Caco-2 (cell line): Measurements from ENCODE around the gene CALD1. TPM values are rescaled to one million over a fixed set of nuclear protein-coding genes. Genes with fewer than 3 reads are reported as not detected.
A peak's percentile ranks its signal among the peaks of the same experiment; 100 is the strongest.

Experiments
- BruUV-seq: library from RNA; stranded (reverse); fragments of 400-500 nt; replicated peaks from 2 replicates; lab custom pipeline; 2021; lab: Mats Ljungman, UMichigan
- CTCF ChIA-PET: fragments of 300-600 bp; sonication (Branson Sonifier 250); formaldehyde crosslinking; loops from one replicate; lab custom pipeline; 2022; ENCODE audit warnings: antibody characterized with exemption; lab: Charles Lee
- POLR2A ChIA-PET: fragments of 300-600 bp; sonication (Branson Sonifier 250); formaldehyde crosslinking; loops from one replicate; lab custom pipeline; 2022; ENCODE audit warnings: antibody characterized with exemption; lab: Charles Lee
- DNase-seq, 2 experiments: peaks; one replicate each; pipeline versions ENCODE4 v3.0.0 to v3.0.0-alpha.2; 2020 to 2022
- H3K27me3 ChIP-seq: replicated peaks from 2 replicates; pipeline ENCODE4 v1.6.0; 2011; ENCODE audit warnings: low read length; ENCODE audit not compliant: control insufficient read depth, insufficient read depth
- H3K36me3 ChIP-seq: 2 replicates; pipeline ENCODE4 v1.5.1; 2011; ENCODE audit warnings: low read length; ENCODE audit not compliant: control insufficient read depth, insufficient read depth
- H3K4me1 ChIP-seq: fragments of 250-450 bp; sonication (Bioruptor Pico); 2 replicates; pipeline ENCODE4 v1.5.1; 2020; ENCODE audit warnings: mild to moderate bottlenecking
- H3K4me3 ChIP-seq: 2 replicates; pipeline ENCODE4 v1.5.1; 2011; ENCODE audit warnings: low read depth, mild to moderate bottlenecking, control low read depth, low read length
- H3K9me3 ChIP-seq: fragments of 250-450 bp; sonication (Bioruptor Pico); 2 replicates; pipeline ENCODE4 v1.5.1; 2020; ENCODE audit warnings: mild to moderate bottlenecking, moderate library complexity
- H3K27ac Mint-ChIP-seq: one replicate; pipeline ENCODE4 v1.8.0; 2022; ENCODE audit warnings: mixed read lengths; ENCODE audit not compliant: unreplicated experiment
- H3K27me3 Mint-ChIP-seq: one replicate; pipeline ENCODE4 v1.8.0; 2022; ENCODE audit warnings: mixed read lengths; ENCODE audit not compliant: insufficient read depth, unreplicated experiment
- H3K36me3 Mint-ChIP-seq: one replicate; pipeline ENCODE4 v1.8.0; 2022; ENCODE audit warnings: mild to moderate bottlenecking, mixed read lengths; ENCODE audit not compliant: insufficient read depth, unreplicated experiment
- H3K4me1 Mint-ChIP-seq: one replicate; pipeline ENCODE4 v1.8.0; 2022; ENCODE audit warnings: low read depth, mixed read lengths; ENCODE audit not compliant: unreplicated experiment
- H3K4me3 Mint-ChIP-seq: one replicate; pipeline ENCODE4 v1.8.0; 2022; ENCODE audit warnings: mild to moderate bottlenecking, moderate library complexity, mixed read lengths; ENCODE audit not compliant: unreplicated experiment
- H3K9me3 Mint-ChIP-seq: one replicate; pipeline ENCODE4 v1.8.0; 2022; ENCODE audit warnings: mixed read lengths; ENCODE audit not compliant: unreplicated experiment
- intact Hi-C: fragments of 100-400 bp; cut with micrococcal nuclease; formaldehyde crosslinking; loops from one replicate; pipeline ENCODE4 v1.10.0; 2022; ENCODE audit not compliant: unreplicated experiment
- total RNA-seq: library from RNA; stranded (reverse); gene quantifications from 2 replicates; pipeline ENCODE4 v1.2.3, GENCODE V29; 2022
- TF ChIP-seq, protein P1 (sequence below), 2 experiments: fragments of 200-600 bp in 1 of 2; IDR thresholded peaks; 1 replicate in 1 of 2; 2 replicates in 1 of 2; pipeline versions ENCODE4 v1.5.1 to v1.8.0; 2011 to 2022; ENCODE audit warnings: antibody characterized with exemption in 1 of 2, control low read depth in 1 of 2, inconsistent platforms in 1 of 2, low read depth in 1 of 2, low read length in 1 of 2, mild to moderate bottlenecking in 1 of 2, moderate library complexity in 1 of 2; ENCODE audit not compliant: insufficient read depth in 1 of 2, severe bottlenecking in 1 of 2, unreplicated experiment in 1 of 2

CALD1 gene
- total RNA-seq, 1 experiment from 2014 or later = 155 TPM

- peak overlapping the region; percentile 67 for H3K27ac Mint-ChIP-seq
- intact Hi-C loops = loop anchor here (2.0 kb wide), 1 partner anchor 53 kb away; no protein-coding TSS in a partner anchor
These were observed 108.1 kb downstream of the CALD1 start for GRCh38 chr7:134887523-134887922.

DNA sequence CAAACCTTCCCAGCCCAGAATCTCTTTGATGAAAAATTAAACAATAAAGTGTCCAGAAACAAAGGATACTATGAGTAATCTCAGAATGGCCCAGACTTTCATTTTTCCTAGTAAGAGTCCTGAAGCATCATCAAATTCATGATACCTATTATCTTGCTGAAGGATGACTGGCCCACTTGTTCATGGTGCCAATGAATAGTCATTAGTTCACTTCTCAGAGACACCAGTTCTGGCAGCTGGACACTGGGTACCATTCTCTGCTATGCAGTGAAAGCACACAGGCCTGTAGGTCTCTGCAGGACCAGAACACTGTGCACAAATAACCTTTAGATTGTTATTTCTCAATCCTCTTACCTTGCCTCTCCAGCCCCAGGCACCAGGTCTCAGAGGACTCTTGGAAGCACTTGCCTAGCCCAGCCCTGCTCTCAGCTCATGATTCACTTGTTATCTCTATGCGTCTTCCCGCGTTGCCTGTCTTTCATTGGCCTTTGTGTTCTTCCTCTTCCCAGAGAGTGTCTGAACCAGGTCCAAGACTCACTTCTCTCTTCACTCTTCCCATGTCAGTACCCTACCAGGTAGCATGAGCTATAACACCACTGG is 108.8 kb downstream of the CALD1 start:
- Histone ChIP-seq H3K4me1 (peaks cover 69% of the 10 kb centered on the region), H3K4me3 (no peak overlapping the region), H3K36me3 (no peaks in the 10 kb centered on the region), H3K27me3 (no peaks in the 10 kb centered on the region), H3K9me3 (no peaks in the 10 kb centered on the region)
- Mint-ChIP-seq H3K27ac (peak overlapping the region; percentile 67), H3K4me3 (no peak overlapping the region), H3K4me1 (peaks cover 41% of the 10 kb centered on the region), H3K27me3 (no peaks in the 10 kb centered on the region), H3K9me3 (no peaks in the 10 kb centered on the region), H3K36me3 (peaks cover 25% of the 10 kb centered on the region)
- BruUV-seq = no TSS peak
- ChIA-PET CTCF (no interaction called here), POLR2A (no interaction called here)
- TF ChIP-seq, protein P1, sequence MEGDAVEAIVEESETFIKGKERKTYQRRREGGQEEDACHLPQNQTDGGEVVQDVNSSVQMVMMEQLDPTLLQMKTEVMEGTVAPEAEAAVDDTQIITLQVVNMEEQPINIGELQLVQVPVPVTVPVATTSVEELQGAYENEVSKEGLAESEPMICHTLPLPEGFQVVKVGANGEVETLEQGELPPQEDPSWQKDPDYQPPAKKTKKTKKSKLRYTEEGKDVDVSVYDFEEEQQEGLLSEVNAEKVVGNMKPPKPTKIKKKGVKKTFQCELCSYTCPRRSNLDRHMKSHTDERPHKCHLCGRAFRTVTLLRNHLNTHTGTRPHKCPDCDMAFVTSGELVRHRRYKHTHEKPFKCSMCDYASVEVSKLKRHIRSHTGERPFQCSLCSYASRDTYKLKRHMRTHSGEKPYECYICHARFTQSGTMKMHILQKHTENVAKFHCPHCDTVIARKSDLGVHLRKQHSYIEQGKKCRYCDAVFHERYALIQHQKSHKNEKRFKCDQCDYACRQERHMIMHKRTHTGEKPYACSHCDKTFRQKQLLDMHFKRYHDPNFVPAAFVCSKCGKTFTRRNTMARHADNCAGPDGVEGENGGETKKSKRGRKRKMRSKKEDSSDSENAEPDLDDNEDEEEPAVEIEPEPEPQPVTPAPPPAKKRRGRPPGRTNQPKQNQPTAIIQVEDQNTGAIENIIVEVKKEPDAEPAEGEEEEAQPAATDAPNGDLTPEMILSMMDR (IDR thresholded peaks at IDR 0.05; ENCODE audit: insufficient read depth in 1 of 2, low read depth in 1 of 2, low read length in 1 of 2, severe bottlenecking in 1 of 2, unreplicated experiment in 1 of 2) = no peak
- intact Hi-C loops = no loop called here
- no peak for DNase-seq

More at GRCh38 chr7:134887523-134887922, 108.1 kb downstream of the CALD1 start:
- Histone ChIP-seq H3K4me3 (no peak overlapping the region), H3K9me3 (no peaks in the 10 kb centered on the region), H3K36me3 (no peaks in the 10 kb centered on the region), H3K27me3 (no peaks in the 10 kb centered on the region), H3K4me1 (peaks cover 69% of the 10 kb centered on the region)
- H3K4me3 Mint-ChIP-seq = no peak overlapping the region
- no peak for DNase-seq
- ChIA-PET POLR2A (no interaction called here), CTCF (no interaction called here)
- peaks cover 19% of the 10 kb centered on the region for H3K36me3 Mint-ChIP-seq
- H3K9me3 Mint-ChIP-seq = peaks cover 6% of the 10 kb centered on the region
- no TSS peak for BruUV-seq
- H3K4me1 Mint-ChIP-seq = peaks cover 40% of the 10 kb centered on the region
- TF ChIP-seq, protein P1 (IDR thresholded peaks at IDR 0.05; ENCODE audit: insufficient read depth in 1 of 2, low read depth in 1 of 2, low read length in 1 of 2, severe bottlenecking in 1 of 2, unreplicated experiment in 1 of 2) = no peak
- no peaks in the 10 kb centered on the region for H3K27me3 Mint-ChIP-seq

DNA sequence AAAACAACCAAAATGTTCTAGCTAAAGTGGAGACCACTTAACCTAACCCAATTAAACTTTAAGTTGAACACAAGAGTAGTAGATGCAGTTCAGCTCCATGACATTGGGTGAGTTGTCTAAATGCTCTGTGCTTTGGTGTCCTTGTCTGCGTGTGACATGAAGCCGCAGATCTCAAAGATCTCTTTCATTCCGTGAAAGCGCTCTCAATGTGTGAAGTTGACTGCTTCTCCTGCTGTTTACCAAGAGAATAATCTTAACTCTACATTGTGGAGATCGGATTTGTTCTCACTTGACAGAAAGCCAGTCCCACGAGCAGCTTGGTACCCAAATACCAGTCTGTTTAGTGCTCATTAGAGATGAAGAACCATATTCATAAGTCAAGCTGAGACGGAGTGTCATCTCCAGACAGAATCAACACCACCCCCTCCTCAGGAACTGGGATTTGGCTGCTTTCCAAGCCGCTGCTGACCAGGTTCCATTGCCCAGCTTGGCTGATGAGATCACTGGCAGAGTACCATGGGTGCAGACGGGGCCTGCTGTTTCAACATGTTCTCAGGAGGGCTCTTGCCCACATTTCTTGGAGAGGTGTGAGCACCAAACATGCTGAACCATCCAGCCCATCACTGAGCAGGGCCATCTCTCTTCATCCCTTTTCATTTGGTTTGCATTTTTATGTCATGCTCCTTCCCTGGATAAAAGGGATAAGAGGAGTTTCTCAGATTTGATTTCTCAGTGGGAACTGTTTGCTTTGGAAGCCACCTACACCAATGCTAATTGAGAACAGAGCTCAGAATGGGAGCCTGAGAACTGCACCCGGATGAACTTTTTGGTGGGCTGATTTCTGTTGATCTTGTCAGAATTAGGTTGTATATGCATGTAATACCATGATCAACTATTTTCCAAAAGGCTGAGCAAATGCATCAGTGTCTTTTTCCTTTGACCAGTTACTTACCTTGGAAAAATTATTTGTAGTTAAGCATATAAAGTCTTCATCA is 111.1 kb downstream of the CALD1 start:
- no peak overlapping the region; the same call in 1 of the 2 replicates for H3K4me3 ChIP-seq
- no TSS peak for BruUV-seq
- ChIA-PET CTCF (interaction anchor here (1.3 kb wide), 1 partner anchor 12 kb away, joined by 4 read pairs; no protein-coding TSS in a partner anchor), POLR2A (no interaction called here)
- peak overlapping the region; percentile 71 for H3K4me3 Mint-ChIP-seq
- H3K27ac Mint-ChIP-seq = peak overlapping the region; percentile 46
- peaks cover 52% of the 10 kb centered on the region for H3K4me1 Mint-ChIP-seq
- no peak for DNase-seq
- peaks cover 2% of the 10 kb centered on the region for H3K9me3 Mint-ChIP-seq
- peaks cover 62% of the 10 kb centered on the region for H3K4me1 ChIP-seq
- no peaks in the 10 kb centered on the region for H3K27me3 Mint-ChIP-seq
- peaks cover 41% of the 10 kb centered on the region for H3K36me3 Mint-ChIP-seq
- H3K27me3 ChIP-seq = no peaks in the 10 kb centered on the region
- H3K9me3 ChIP-seq = peaks cover 5% of the 10 kb centered on the region; the same call in 1 of the 2 replicates
- intact Hi-C loops = loop anchor here (1.0 to 5.0 kb wide), 4 partner anchors 11 to 198 kb away; partner anchors contain the start of gene CALD1
- H3K36me3 ChIP-seq = peaks cover 1% of the 10 kb centered on the region; the same call in 1 of the 2 replicates
- TF ChIP-seq, protein P1 (IDR thresholded peaks at IDR 0.05; ENCODE audit: insufficient read depth in 1 of 2, low read depth in 1 of 2, low read length in 1 of 2, severe bottlenecking in 1 of 2, unreplicated experiment in 1 of 2) = no peak
